ENCODE data around the gene TTYH3. TPM values are rescaled to one million over a fixed set of nuclear protein-coding genes. Genes with fewer than 3 reads are reported as not detected.

TTYH3 gene
- total RNA-seq, 2 donors from 2014 or later: 11.2 to 32.0 TPM

DNA sequence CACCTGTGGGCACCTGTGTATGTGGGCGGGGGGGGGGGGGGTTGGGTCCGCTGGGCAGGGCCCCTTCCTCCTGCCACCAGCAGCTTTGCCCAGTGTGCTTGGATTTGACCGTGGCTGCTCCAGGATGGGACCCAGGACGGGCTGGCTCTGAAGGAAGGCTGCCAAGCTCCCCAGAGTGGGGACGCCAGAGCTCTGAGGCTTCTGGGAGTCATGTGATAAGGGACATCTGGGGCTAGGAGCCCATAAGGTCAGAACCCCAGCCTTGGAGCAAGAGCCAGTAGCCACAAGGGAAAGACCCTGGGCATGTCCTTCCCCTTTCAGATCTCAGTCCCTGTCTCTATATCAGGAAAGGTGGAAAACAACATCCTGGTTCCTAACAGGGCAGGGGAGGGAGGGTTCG is 34.4 kb downstream of the TTYH3 start:
- Histone ChIP-seq H3K4me3 (no peak overlapping the region), H3K27me3 (no peaks in the 10 kb centered on the region), H3K9me3 (no peaks in the 10 kb centered on the region), H3K27ac (no peak overlapping the region), H3K4me1 (no peaks in the 10 kb centered on the region), H3K36me3 (replicated peaks in 1 of 2; ENCODE audit: insufficient read depth in 1 of 2, low read depth in 2 of 2) (no peaks in the 10 kb centered on the region)
- no peak for DNase-seq
- intact Hi-C loops (cut with DNase I): no loop called here
- no peak for ATAC-seq
- TF ChIP-seq, protein P1, sequence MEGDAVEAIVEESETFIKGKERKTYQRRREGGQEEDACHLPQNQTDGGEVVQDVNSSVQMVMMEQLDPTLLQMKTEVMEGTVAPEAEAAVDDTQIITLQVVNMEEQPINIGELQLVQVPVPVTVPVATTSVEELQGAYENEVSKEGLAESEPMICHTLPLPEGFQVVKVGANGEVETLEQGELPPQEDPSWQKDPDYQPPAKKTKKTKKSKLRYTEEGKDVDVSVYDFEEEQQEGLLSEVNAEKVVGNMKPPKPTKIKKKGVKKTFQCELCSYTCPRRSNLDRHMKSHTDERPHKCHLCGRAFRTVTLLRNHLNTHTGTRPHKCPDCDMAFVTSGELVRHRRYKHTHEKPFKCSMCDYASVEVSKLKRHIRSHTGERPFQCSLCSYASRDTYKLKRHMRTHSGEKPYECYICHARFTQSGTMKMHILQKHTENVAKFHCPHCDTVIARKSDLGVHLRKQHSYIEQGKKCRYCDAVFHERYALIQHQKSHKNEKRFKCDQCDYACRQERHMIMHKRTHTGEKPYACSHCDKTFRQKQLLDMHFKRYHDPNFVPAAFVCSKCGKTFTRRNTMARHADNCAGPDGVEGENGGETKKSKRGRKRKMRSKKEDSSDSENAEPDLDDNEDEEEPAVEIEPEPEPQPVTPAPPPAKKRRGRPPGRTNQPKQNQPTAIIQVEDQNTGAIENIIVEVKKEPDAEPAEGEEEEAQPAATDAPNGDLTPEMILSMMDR (IDR thresholded peaks at IDR 0.05): no peak
- no peak for TF ChIP-seq POLR2A (IDR thresholded peaks at IDR 0.05)
- WGBS, 2 donors: 57% methylated on average over 5 of the region's 6 CpGs; no CpG with 5 or more reads in 1 of the 2 donors

DNA sequence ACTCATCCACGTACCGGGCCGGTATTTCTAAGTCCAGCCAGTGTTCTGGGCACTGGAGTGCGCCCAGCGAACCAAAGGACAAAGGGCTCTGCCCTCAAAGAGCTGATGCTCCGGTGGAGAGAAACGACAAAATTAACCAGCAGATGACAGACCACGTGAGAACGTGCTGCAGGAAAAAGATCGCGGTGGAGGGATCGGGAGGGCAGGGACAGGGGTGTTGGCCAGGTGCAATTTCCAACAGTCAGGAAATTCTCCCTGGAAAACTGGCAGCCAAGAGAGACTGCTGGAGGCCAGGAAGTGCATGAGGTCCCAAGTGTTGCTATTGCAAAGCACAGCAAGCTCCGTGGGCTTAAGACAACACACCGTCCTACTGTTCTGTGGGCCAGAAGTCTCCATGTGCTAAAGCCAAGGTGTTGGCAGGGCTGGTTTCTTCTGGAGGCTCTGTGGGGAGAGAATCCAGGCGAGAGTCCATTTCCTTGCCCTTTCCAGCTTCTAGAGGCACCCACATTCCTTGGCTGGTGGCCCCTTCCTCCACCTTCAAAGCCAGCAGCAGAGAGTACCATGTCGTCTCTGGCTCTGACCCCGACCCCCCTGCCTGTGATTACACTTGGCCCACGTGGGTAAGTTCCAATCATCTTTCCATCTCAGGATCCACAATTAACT is 34.9 kb downstream of the TTYH3 start:
- no peak for ATAC-seq
- no peaks in the 10 kb centered on the region for H3K27me3 ChIP-seq
- 61 to 70% methylated on average over 18 of the region's 18 CpGs for WGBS, 2 donors
- no peak overlapping the region for H3K27ac ChIP-seq
- TF ChIP-seq POLR2A (IDR thresholded peaks at IDR 0.05): no peak
- TF ChIP-seq, protein P1 (IDR thresholded peaks at IDR 0.05): no peak
- intact Hi-C loops (cut with DNase I): no loop called here
- H3K36me3 ChIP-seq (replicated peaks in 1 of 2; ENCODE audit: insufficient read depth in 1 of 2, low read depth in 2 of 2): no peaks in the 10 kb centered on the region
- no peak for DNase-seq
- H3K4me1 ChIP-seq: no peaks in the 10 kb centered on the region
- no peak overlapping the region for H3K4me3 ChIP-seq
- no peaks in the 10 kb centered on the region for H3K9me3 ChIP-seq

DNA sequence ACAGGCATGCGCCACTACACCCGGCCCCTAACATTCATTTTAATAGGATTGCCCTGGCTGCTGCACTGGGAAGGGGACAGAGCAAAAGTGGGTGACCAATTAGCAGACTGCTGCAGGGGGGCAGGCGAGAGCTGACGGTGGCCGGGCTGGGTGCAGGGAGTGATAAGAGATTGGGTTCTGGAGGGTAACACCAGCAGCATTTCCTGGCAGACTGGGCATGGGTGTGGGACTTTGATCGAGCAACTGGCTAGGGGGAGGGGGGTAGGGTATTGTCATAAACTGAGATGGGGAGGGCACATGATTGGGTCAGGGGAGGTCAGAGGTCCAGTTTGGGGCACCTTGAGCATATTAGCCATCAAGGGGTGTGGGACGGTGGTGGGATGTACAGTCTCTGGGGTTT is 36.1 kb downstream of the TTYH3 start:
- H3K4me1 ChIP-seq: no peaks in the 10 kb centered on the region
- no peaks in the 10 kb centered on the region for H3K36me3 ChIP-seq (replicated peaks in 1 of 2; ENCODE audit: insufficient read depth in 1 of 2, low read depth in 2 of 2)
- H3K27ac ChIP-seq: no peak overlapping the region
- intact Hi-C loops (cut with DNase I): no loop called here
- 45 to 50% methylated on average over 7 of the region's 7 CpGs for WGBS, 2 donors
- H3K27me3 ChIP-seq: no peaks in the 10 kb centered on the region
- TF ChIP-seq, protein P1 (IDR thresholded peaks at IDR 0.05): no peak
- TF ChIP-seq POLR2A (IDR thresholded peaks at IDR 0.05): no peak
- no peaks in the 10 kb centered on the region for H3K9me3 ChIP-seq
- H3K4me3 ChIP-seq: no peak overlapping the region
- ATAC-seq (no peak), DNase-seq (no peak)

DNA sequence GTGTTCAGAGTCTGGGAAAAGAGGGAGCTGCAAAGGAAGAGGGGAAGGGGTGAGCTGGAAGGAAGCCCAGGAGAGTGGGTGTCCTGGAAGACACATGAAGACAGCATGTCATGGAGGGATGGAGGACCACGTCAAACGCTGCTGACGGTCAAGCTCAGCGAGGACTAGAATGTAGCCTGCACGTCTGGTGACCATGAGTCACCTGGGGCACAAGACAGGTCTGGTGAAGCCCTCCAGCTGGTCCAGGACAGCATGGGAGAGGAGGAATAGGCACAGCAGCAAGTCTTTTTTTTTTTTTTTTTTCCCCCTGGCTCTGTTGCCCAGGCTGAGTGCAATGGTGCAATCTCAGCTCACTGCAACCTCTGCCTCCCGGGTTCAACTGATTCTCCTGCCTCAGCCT is 36.6 kb downstream of the TTYH3 start:
- H3K4me1 ChIP-seq: no peaks in the 10 kb centered on the region
- no peak for TF ChIP-seq POLR2A (IDR thresholded peaks at IDR 0.05)
- TF ChIP-seq, protein P1 (IDR thresholded peaks at IDR 0.05): no peak
- WGBS, 2 donors: 65 to 70% methylated on average over 6 of the region's 6 CpGs
- H3K36me3 ChIP-seq (replicated peaks in 1 of 2; ENCODE audit: insufficient read depth in 1 of 2, low read depth in 2 of 2): no peaks in the 10 kb centered on the region
- H3K27ac ChIP-seq: no peak overlapping the region
- no peak for ATAC-seq
- no peak overlapping the region for H3K4me3 ChIP-seq
- H3K9me3 ChIP-seq: no peaks in the 10 kb centered on the region
- no peaks in the 10 kb centered on the region for H3K27me3 ChIP-seq
- no peak for DNase-seq
- intact Hi-C loops (cut with DNase I): no loop called here

DNA sequence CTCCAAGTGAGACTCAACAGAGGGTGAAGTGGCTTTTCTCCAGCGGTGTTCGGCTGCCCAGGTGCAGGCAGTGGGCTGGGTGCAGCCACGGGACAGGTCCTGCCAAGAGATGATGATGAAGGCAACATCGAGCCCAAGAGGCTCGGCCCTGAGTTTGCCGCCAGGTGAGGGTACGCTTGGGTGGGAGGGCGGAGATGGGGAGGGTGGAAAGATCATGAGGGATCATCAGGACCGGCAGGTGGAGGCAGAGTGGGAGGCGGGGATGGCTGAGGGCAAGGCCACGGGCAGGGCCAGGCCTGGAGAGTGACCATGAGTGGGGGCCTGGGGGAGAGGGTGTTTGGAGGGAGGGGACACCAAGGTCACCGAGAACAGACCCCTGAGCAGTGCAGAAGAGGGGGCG is 38.4 kb downstream of the TTYH3 start:
- ATAC-seq (no peak), DNase-seq (no peak)
- Histone ChIP-seq H3K27ac (no peak overlapping the region), H3K9me3 (peaks cover 0 to under 1% (median 0%) of the 10 kb centered on the region in 3 donors), H3K36me3 (replicated peaks in 1 of 2; ENCODE audit: insufficient read depth in 1 of 2, low read depth in 2 of 2) (no peaks in the 10 kb centered on the region), H3K4me3 (no peak overlapping the region), H3K27me3 (no peaks in the 10 kb centered on the region), H3K4me1 (no peaks in the 10 kb centered on the region)
- intact Hi-C loops (cut with DNase I): no loop called here
- WGBS, 2 donors: 66 to 70% methylated on average over 13 of the region's 13 CpGs
- TF ChIP-seq POLR2A (IDR thresholded peaks at IDR 0.05): no peak
- TF ChIP-seq, protein P1 (IDR thresholded peaks at IDR 0.05): no peak
